ENCODE results near the gene MUC20.

DNA sequence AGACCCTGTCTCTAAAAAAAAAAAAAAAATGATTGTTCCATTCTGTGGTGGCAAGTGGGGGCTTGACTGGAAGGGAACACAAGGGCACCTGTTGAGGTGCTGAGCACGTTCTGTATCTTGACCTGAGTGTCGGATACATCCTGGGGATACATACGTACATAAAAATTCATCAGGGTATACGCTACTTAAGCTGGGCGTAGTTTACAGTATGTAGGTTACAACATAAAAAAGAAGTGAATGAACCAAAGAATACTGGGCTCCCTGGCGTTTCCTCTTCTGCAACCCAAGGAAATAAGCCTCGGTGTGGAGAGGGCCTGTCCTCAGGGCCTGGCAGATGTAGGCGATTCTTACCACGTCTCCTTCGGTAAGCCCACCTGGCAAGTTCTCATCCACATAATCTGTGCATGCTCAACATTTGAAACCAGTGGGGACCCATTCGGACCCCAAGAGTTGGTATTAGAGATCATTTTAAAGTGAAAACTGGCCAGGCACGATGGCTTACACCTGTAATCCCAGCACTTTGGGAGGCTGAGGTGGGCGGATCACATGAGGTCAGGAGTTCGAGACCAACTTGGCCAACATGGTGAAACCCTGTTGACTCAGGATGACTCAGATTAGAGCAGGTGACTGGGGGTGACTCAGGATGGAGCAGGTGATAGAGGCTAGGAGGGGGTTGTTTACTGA lies 5.1 kb upstream of the MUC20 start:
- TF ChIP-seq, protein P1, sequence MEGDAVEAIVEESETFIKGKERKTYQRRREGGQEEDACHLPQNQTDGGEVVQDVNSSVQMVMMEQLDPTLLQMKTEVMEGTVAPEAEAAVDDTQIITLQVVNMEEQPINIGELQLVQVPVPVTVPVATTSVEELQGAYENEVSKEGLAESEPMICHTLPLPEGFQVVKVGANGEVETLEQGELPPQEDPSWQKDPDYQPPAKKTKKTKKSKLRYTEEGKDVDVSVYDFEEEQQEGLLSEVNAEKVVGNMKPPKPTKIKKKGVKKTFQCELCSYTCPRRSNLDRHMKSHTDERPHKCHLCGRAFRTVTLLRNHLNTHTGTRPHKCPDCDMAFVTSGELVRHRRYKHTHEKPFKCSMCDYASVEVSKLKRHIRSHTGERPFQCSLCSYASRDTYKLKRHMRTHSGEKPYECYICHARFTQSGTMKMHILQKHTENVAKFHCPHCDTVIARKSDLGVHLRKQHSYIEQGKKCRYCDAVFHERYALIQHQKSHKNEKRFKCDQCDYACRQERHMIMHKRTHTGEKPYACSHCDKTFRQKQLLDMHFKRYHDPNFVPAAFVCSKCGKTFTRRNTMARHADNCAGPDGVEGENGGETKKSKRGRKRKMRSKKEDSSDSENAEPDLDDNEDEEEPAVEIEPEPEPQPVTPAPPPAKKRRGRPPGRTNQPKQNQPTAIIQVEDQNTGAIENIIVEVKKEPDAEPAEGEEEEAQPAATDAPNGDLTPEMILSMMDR (IDR thresholded peaks at IDR 0.05) = no peak
- TF ChIP-seq POLR2AphosphoS5 (IDR thresholded peaks at IDR 0.05) = peak in 1 of 2 donors; percentile 23
